Central memory CD8-positive, alpha-beta T cell (primary cell): ENCODE results near the gene SNRPE.
"Not testable (repeated sequence)": the region's sequence is repeated elsewhere in the genome, so short reads cannot be mapped to it uniquely, and the experiment has no call there.

Experiments used
- ATAC-seq: fragments of 150-1000 bp; cut with Tn5 transposase; replicated peaks from 2 replicates; pipeline ENCODE4 v1.10.0; 2022; ENCODE audit warnings: mild to moderate bottlenecking, moderate FRiP score, moderate number of reproducible peaks; ENCODE audit not compliant: poor library complexity, severe bottlenecking; ENCODE audit errors: extremely low read depth
- DNase-seq, 2 donors: peaks; one replicate each; pipeline ENCODE4 v3.0.0; 2021; ENCODE audit warnings: low spot score in 2 of 2
- H3K27ac Mint-ChIP-seq: one replicate; pipeline ENCODE4 v1.8.0; 2022; ENCODE audit warnings: low read depth, mild to moderate bottlenecking, moderate library complexity, mixed read lengths
- H3K27me3 Mint-ChIP-seq: one replicate; pipeline ENCODE4 v1.8.0; 2022; ENCODE audit warnings: mixed read lengths
- H3K36me3 Mint-ChIP-seq: one replicate; pipeline ENCODE4 v1.8.0; 2022; ENCODE audit warnings: mild to moderate bottlenecking, moderate library complexity, mixed read lengths; ENCODE audit not compliant: insufficient read depth
- H3K4me1 Mint-ChIP-seq: one replicate; pipeline ENCODE4 v1.8.0; 2022; ENCODE audit warnings: mixed read lengths
- H3K4me3 Mint-ChIP-seq: one replicate; pipeline ENCODE4 v1.8.0; 2022; ENCODE audit warnings: mild to moderate bottlenecking, moderate library complexity, mixed read lengths
- H3K9me3 Mint-ChIP-seq: one replicate; pipeline ENCODE4 v1.8.0; 2022; ENCODE audit warnings: mixed read lengths

Gene SNRPE

DNA sequence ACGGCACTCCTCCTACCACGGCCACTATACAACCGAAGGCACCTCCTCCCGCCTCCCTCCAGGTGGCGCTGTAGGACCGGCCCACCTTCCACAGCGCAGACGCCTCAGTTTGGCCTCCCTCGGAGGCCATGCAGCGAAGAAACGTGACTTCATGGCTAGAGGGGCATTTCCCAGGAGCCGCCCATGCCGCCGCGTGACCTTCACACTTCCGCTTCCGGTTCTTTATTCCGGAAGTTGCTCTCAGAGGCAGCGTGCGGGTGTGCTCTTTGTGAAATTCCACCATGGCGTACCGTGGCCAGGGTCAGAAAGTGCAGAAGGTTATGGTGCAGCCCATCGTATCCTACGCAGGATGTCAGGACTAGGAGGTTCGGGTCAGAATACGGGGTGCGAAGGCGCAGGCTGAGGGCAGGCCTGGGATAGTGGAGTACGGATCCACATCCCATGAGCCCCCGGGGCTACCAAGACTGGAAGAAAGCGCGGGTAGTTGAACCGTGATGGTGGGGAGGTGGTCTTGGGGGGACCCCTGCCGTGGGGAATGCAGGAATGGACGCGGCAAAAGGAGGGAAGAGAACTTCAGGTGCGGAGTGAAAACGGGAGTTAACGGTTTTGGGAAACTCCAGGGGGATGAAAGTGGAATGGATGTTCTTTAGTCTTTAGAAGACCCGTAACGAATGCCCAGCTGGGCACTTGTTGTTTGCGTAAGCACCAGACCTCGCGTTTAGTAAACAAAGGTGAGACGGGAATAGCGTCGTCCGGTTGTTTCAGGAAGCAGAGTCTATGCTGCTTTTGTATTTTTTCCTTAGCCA is at the start of gene SNRPE:
Gene SNRPE (plus strand): TSS at position 221 of the 806 bp plus-strand sequence. CDS start 61 bp downstream, at position 282.
- Mint-ChIP-seq H3K4me1 (peaks cover 13% of the 10 kb centered on the region), H3K27me3 (no peaks in the 10 kb centered on the region), H3K9me3 (no peaks in the 10 kb centered on the region), H3K36me3 (peaks cover 31% of the 10 kb centered on the region), H3K27ac (peak within 1 kb of the TSS; percentile 97), H3K4me3 (peak within 1 kb of the TSS; percentile 100)
- ATAC-seq (peak; percentile 98), DNase-seq (peak; percentile 94)

- DNase-seq (no peak), ATAC-seq (no peak)
- Mint-ChIP-seq H3K27ac (no peak overlapping the region), H3K27me3 (no peaks in the 10 kb centered on the region), H3K4me3 (no peak overlapping the region), H3K4me1 (peaks cover 27% of the 10 kb centered on the region), H3K9me3 (no peaks in the 10 kb centered on the region), H3K36me3 (peaks cover 66% of the 10 kb centered on the region)
Measured at GRCh38 chr1:203813581-203814341, 47.6 kb upstream of the SNRPE start.

DNA sequence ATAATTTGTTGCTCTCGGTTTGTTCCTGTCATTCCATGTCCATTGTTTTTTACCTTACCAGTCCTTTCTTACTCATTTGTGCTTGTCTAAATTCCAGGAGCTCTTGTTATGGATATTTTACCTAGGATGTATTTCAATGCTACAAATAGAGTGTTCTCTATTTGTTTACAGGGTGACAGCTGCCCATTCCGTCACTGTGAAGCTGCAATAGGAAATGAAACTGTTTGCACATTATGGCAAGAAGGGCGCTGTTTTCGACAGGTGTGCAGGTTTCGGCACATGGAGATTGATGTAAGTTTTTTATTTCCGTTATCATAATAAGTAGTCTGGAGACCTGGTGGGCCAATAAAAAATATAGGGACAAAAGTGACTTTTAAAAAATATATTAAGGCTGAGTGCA is 43.0 kb upstream of the SNRPE start:
- DNase-seq (no peak), ATAC-seq (no peak)
- Mint-ChIP-seq H3K9me3 (no peaks in the 10 kb centered on the region), H3K27me3 (no peaks in the 10 kb centered on the region), H3K36me3 (peaks cover 81% of the 10 kb centered on the region), H3K4me1 (peaks cover 41% of the 10 kb centered on the region), H3K27ac (no peak overlapping the region), H3K4me3 (no peak overlapping the region)

- ATAC-seq (no peak), DNase-seq (no peak)
- no peak overlapping the region for H3K27ac Mint-ChIP-seq
- H3K27me3 Mint-ChIP-seq = no peaks in the 10 kb centered on the region
- H3K36me3 Mint-ChIP-seq = peaks cover 81% of the 10 kb centered on the region
- H3K4me3 Mint-ChIP-seq = no peak overlapping the region
- peaks cover 41% of the 10 kb centered on the region for H3K4me1 Mint-ChIP-seq
- no peaks in the 10 kb centered on the region for H3K9me3 Mint-ChIP-seq
Measured at GRCh38 chr1:203823306-203823705, 38.1 kb upstream of the SNRPE start.

DNA sequence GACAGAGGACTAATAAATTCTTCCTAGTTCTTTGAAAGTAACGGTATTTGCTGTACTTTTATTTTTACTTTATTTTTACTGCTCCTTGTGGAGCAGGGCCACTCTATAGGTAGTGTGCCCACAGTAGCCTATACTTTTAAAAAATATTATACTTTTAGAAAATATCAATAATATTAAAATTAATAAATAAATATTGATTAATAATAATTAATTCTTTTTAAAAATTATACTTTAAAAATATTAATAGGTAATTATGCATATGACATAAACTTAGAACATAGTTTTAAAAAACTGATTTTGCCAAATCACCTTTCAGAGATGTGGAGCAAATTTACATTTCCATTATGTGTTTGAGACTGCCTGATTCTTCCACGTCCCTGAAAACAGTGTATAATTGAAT is 35.2 kb upstream of the SNRPE start:
- Mint-ChIP-seq H3K27me3 (no peaks in the 10 kb centered on the region), H3K4me1 (peaks cover 34% of the 10 kb centered on the region), H3K36me3 (peaks cover 79% of the 10 kb centered on the region), H3K4me3 (no peak overlapping the region), H3K9me3 (no peaks in the 10 kb centered on the region), H3K27ac (no peak overlapping the region)
- DNase-seq (no peak), ATAC-seq (no peak)

DNA sequence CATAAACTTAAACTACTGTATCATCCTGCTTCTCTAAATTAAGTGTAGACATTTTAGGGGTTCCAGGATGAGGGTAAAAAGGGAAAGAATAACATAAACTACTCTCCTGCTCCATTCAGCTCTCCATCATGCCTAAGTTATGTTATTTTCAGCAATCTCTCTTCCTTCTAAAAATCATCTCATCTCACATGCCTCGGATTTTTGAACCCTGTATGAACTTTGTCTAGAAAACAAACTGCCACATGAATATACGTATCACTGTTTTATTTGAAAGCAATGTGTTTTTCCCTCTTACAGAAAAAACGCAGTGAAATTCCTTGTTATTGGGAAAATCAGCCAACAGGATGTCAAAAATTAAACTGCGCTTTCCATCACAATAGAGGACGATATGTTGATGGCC is 33.4 kb upstream of the SNRPE start:
- no peak for DNase-seq
- no peak overlapping the region for H3K4me3 Mint-ChIP-seq
- no peak for ATAC-seq
- H3K36me3 Mint-ChIP-seq = peaks cover 79% of the 10 kb centered on the region
- H3K27ac Mint-ChIP-seq = no peak overlapping the region
- no peaks in the 10 kb centered on the region for H3K9me3 Mint-ChIP-seq
- H3K27me3 Mint-ChIP-seq = no peaks in the 10 kb centered on the region
- H3K4me1 Mint-ChIP-seq = peaks cover 23% of the 10 kb centered on the region

DNA sequence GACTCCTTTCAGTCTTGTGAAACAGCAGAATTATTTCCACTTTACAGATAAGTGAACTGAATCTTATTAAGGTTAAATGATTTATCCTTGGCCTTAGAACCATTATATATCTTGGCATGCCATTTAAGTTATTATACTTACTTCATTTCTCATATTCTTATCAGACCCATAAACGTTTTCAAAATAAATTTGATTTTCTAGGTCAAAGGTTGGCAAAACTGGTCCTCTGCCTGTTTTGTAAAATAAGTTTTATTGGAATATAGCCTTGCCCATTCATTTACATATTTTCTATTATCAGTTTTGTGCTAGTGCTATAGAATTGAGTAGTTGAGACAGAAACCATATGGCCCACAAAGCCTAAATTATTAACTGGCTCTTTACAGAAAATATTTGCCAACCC is 32.9 kb upstream of the SNRPE start:
- Mint-ChIP-seq H3K4me3 (no peak overlapping the region), H3K36me3 (peaks cover 82% of the 10 kb centered on the region), H3K27ac (no peak overlapping the region), H3K9me3 (no peaks in the 10 kb centered on the region), H3K4me1 (peaks cover 18% of the 10 kb centered on the region), H3K27me3 (no peaks in the 10 kb centered on the region)
- ATAC-seq (no peak), DNase-seq (no peak)

GRCh38 chr1:203829247-203829646 is 32.2 kb upstream of the SNRPE start:
- H3K27me3 Mint-ChIP-seq, DNase-seq, H3K27ac Mint-ChIP-seq, ATAC-seq, H3K9me3 Mint-ChIP-seq, H3K4me3 Mint-ChIP-seq: not testable (repeated sequence)
- peaks cover 14% of the 10 kb centered on the region for H3K4me1 Mint-ChIP-seq
- peaks cover 84% of the 10 kb centered on the region for H3K36me3 Mint-ChIP-seq

DNA sequence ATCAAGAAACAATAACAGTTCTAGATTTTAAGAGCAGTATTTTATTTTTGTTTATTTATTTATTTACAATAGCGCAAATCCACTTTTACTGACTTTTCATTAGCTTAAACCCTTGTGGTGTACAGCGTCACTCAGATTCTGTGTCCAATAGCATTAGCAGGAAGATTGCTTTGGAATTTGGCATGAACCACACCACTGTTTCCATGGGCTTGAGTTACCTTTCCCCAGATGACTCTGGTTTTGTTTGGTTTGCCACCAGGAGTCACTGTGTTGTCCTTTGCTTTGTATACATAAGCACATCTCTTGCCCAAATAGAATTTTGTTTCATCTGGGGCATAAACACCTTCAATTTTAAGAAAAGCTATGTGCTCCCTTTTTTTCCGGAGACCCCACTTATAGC is 25.9 kb upstream of the SNRPE start:
- H3K4me1 Mint-ChIP-seq = peaks cover 9% of the 10 kb centered on the region
- no peak overlapping the region for H3K27ac Mint-ChIP-seq
- no peak for ATAC-seq
- DNase-seq = no peak
- H3K36me3 Mint-ChIP-seq = peaks cover 89% of the 10 kb centered on the region
- H3K27me3 Mint-ChIP-seq = no peaks in the 10 kb centered on the region
- H3K4me3 Mint-ChIP-seq = no peak overlapping the region
- no peaks in the 10 kb centered on the region for H3K9me3 Mint-ChIP-seq

DNA sequence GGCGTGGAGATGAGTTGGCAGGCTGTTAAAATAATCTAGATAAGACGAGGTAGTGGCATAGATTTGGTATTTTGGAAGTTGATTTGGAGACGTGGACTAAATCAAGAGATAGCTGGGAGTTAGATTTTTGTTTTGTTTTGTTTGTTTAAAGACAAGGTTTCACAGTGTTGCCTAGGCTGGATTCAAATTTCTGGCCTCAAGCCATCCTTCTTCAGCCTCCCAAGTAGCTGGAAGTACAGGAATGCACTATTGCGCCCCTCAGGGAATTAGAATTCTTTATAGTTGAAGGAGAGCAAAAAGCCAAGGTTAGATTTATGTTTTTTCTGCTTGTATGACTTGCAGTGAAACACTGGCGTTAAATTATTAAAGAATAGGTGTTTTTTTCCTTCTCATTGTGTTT is 22.3 kb upstream of the SNRPE start:
- no peak overlapping the region for H3K4me3 Mint-ChIP-seq
- ATAC-seq (no peak), DNase-seq (no peak)
- H3K36me3 Mint-ChIP-seq = peaks cover 80% of the 10 kb centered on the region
- H3K4me1 Mint-ChIP-seq = peaks cover 9% of the 10 kb centered on the region
- H3K27ac Mint-ChIP-seq = no peak overlapping the region
- H3K9me3 Mint-ChIP-seq = no peaks in the 10 kb centered on the region
- H3K27me3 Mint-ChIP-seq = no peaks in the 10 kb centered on the region

DNA sequence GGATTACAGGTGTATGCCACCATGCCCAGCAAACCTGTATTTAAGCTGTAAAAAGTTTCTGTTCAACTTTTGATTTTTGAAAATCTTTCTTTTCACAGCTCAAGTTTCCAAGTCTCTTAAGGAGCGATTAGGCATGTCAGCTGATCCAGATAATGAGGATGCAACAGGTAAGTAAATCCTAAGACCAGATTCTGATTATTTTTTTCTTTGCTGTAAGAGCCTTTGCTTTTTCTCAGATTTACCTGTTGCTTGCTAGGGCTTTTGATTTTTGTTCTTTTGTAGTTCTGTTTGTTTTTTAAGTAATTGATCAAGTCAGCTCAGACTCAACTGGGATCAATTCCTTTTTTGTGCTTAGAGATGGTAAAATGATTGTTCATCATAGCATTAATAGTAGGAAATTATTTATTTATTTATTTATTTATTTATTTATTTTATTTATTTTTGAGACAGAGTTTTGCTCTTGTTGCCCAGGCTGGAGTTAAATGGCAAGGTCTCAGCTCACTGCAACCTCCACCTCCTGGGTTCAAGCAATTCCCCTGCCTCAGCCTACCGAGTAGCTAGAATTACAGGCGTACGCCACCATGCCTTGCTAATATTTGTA is 21.1 kb upstream of the SNRPE start:
- peaks cover 9% of the 10 kb centered on the region for H3K4me1 Mint-ChIP-seq

GRCh38 chr1:203842559-203842876 is 18.9 kb upstream of the SNRPE start:
- peaks cover 75% of the 10 kb centered on the region for H3K36me3 Mint-ChIP-seq
- peaks cover 7% of the 10 kb centered on the region for H3K4me1 Mint-ChIP-seq
- ATAC-seq (no peak), DNase-seq (no peak)
- no peaks in the 10 kb centered on the region for H3K27me3 Mint-ChIP-seq
- no peak overlapping the region for H3K4me3 Mint-ChIP-seq
- no peaks in the 10 kb centered on the region for H3K9me3 Mint-ChIP-seq
- H3K27ac Mint-ChIP-seq = no peak overlapping the region

More for the DNA sequence above, 21.1 kb upstream of the SNRPE start:
- H3K27ac Mint-ChIP-seq = no peak overlapping the region
- DNase-seq (no peak), ATAC-seq (no peak)
- H3K27me3 Mint-ChIP-seq = no peaks in the 10 kb centered on the region
- H3K36me3 Mint-ChIP-seq = peaks cover 76% of the 10 kb centered on the region
- H3K9me3 Mint-ChIP-seq = no peaks in the 10 kb centered on the region
- H3K4me3 Mint-ChIP-seq = no peak overlapping the region

DNA sequence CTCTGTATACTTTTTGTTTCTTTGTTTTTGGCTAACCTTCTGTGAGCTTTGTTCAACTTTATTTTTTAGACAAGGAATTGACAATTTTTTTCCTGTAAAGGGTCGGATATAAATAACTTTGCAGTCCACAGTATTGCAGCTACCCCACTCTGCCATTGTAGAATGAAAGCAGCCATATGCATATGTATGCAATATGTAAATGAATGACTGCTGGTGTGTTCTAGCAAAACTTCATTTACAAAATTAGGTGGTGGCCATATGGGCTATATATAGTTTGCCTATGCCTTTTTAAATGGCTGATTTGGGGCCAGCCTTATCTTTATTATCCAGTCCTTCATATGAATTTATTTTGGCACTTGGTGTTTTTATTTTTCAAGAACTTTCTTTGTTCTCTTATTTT is 18.0 kb upstream of the SNRPE start:
- H3K27me3 Mint-ChIP-seq = no peaks in the 10 kb centered on the region
- H3K9me3 Mint-ChIP-seq = no peaks in the 10 kb centered on the region
- no peaks in the 10 kb centered on the region for H3K4me1 Mint-ChIP-seq
- H3K36me3 Mint-ChIP-seq = peaks cover 72% of the 10 kb centered on the region
- no peak overlapping the region for H3K4me3 Mint-ChIP-seq
- DNase-seq (no peak), ATAC-seq (no peak)
- H3K27ac Mint-ChIP-seq = no peak overlapping the region
